HS-5 (cell line): ENCODE results near the gene DRC1.
"Not testable (repeated sequence)": the region's sequence is repeated elsewhere in the genome, so short reads cannot be mapped to it uniquely, and the experiment has no call there.

ENCODE experiments used
- DNase-seq: peaks from one replicate; pipeline ENCODE4 v3.0.0-alpha.2; 2012; ENCODE audit warnings: low read depth

Gene DRC1

DNA sequence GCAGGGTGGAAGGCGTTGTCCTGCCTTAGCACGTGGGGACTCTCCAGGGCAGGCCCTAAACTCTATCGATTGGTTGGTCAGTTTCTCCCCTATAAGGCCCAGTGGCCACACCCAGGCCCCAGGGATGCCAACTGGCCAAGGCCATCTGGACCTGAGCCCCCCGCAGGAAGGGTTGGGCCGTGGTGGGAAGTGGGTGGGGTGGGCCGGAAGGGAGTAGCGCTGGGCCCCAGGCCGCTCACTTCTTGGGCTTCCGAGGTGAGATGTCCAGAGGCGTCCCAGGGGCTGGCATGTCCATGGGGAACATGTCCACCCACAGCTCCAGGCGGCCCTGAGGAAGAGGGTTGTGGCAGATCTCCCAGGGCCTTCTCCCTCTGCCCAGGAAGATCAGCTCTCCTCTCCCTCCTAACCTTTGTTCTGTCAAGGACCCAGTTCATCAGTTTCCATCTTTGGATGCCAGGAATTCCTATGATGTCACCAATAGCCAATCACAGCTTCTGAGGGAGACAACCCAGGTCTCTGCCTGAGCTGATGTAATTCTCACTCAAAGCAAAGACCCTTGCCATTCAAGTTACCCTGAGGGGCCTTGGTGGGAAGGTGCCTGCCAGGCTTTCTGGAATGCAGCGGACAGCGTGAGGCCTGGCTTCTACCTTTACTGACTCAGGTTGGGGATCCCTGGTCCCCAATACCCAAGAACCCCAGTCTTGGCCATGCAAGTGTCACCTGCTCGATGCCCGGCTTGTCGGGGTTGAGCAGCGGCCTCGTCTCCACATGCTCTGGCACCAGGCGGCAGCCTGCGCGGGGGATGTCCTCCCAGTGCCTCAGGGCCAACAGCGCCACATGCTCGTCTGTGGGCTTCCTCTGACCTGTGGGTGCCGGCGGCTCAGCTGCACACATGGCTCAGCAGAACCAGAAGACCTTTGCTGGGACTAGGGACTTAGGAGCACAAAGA lies 61.8 kb downstream of the DRC1 start:
- no peak for DNase-seq

GRCh38 chr2:26464390-26465265 lies 62.9 kb downstream of the DRC1 start:
- DNase-seq, result no peak

GRCh38 chr2:26465266-26465925 lies 63.7 kb downstream of the DRC1 start:
- DNase-seq, result no peak

GRCh38 chr2:26465981-26466471 lies 64.3 kb downstream of the DRC1 start:
- no peak for DNase-seq

GRCh38 chr2:26466662-26467310 lies 65.1 kb downstream of the DRC1 start:
- no peak for DNase-seq

DNA sequence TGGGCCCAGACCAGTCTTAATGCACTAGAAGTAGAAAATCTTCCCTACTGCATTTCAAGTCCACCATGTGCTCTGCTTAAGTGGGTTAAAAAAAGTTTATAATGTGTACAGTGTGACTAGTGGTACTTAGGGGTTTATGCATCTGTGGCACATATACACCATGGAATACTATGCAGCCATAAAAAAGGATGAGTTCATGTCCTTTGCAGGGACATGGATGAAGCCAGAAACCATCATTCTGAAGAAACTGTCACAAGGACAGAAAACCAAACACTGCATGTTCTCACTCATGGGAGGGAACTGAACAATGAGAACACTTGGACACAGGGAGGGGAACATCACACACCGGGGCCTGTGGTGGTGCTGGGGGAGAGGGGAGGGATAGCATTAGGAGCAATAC lies 66.8 kb downstream of the DRC1 start:
- not testable (repeated sequence) for DNase-seq

GRCh38 chr2:26469092-26469710 lies 67.5 kb downstream of the DRC1 start:
- DNase-seq, result peak; percentile 14

GRCh38 chr2:26469955-26470354 lies 68.2 kb downstream of the DRC1 start:
- DNase-seq, result no peak

DNA sequence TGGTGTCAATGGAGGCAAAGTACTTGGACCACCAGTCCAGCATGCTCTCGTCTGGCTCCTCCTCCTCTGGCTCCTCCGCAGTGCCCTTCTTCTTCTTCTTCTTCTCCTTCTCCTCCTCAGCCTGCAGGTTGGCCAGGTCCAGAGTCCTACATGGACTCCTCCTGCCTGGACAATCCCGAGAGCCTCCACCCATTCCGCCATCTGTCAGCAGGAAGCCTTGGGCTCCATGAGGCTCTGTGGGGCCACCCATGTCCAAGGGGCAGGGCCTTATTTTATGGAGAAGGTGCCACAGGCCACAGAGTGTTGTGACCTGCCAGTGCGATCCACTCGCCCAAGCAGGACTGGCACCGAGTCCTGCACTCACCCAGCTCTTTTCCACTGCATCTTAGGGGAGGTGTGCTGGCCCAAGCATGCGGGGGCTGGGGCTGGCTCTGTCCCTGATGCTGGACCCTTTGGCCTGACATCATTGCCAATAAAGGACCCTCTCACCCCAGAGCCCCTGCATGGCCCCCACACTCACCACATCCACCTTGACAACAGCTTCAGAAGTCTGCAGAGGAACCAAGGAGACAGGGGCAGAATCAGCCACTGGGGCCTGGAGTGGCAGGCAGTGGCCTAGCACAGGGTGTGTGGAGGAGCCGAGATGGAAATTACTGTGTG lies 69.0 kb downstream of the DRC1 start:
- DNase-seq, result no peak

DNA sequence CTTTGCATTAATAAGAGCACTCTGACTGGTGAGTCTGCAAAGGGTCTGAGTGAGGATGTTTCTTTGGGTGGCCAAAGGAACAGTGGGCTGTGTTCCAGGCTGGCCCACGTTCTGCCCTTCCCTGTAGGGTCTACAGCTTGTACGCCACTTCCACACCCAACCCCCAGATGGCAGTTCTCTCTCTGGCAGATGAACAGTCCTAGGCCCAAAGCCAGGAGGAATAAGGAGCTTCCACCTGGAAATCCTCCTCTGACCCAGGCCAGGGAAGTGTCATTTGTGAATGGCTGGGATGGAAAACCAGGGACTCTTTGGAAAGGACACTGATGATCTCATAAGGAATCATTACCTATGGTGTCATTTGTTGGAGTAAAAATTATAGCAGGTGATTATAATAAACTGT lies 69.6 kb downstream of the DRC1 start:
- DNase-seq, result no peak

DNA sequence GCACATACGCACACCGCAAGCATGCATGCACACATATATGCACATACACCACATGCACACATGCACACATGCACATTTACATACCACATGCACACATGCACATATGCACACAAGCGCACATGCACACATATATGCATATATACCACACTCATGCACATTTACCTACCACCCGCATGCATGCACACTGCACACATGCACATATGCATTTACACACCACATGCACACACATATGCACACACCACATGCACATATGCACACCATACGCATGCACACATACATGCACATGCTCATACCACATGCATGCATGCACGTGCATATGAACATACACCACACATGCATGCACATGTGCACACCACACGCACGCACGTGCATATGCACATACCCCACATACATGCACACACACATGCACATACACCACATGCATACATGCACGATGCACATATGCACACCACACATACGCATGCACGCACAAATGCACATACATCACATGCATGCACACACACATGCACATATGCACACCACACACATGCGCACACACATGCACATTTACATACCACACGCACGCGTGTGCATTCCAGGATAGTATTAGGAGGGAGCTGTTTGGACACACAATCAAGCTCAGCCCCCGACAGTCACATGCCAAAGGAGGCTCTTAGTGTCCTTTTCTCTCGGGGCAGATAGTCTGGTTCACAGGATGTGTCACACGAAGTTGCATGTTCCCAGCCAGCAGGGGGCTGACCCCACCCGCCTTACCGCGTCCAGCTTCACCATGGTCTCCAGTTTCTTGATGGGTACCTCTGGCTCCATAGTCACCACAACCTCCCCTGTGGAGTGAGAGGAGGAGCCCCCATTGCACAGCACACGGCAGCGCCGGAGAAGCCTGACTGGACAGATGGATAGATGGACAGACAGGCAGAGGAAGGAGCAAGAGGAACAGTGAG lies 70.3 kb downstream of the DRC1 start:
- no peak for DNase-seq

- DNase-seq, result no peak
Observed at GRCh38 chr2:26472821-26473655, 71.3 kb downstream of the DRC1 start.

DNA sequence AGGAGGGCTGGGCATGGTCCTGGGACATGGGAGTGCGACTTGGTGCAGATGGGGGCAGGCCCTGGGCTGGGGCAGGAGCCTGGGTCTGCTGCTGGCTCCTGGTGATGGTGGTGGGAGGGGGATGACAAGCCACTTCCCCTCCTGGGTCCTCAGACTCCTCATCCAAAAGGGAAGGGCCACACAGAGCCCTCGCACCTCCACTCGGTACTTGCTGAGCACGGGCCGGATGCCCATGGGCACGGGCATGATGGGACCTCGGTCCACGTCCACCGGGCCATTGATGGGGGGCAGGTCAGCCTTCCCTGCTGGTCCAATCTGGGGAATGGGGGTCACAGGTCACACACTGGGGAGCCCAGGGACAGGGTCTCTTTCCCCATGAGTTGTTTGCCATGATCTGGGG lies 72.1 kb downstream of the DRC1 start:
- no peak for DNase-seq

GRCh38 chr2:26474261-26474785 lies 72.6 kb downstream of the DRC1 start:
- no peak for DNase-seq

DNA sequence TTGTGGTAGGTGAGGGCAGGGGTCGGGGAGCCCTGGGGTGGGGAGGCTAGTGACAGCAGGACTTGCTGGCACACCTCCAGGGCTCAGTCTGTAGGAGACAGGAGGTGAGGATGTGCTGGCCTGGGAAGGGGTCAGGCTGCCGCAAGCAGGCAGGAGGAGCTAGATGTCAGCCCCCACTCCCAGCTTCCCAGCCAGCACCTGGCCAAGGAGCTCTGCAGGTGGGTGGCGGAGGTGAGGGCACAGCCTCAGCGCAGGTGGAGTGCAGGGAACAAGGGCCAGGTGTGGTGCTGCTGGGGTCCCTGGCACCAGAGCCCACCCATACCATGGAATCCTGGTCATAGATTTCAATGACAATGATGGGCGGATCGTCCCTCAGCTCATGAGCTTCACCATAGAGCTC lies 73.3 kb downstream of the DRC1 start:
- DNase-seq, result no peak

- DNase-seq, result no peak
Observed at GRCh38 chr2:26475832-26476501, 74.2 kb downstream of the DRC1 start.

DNA sequence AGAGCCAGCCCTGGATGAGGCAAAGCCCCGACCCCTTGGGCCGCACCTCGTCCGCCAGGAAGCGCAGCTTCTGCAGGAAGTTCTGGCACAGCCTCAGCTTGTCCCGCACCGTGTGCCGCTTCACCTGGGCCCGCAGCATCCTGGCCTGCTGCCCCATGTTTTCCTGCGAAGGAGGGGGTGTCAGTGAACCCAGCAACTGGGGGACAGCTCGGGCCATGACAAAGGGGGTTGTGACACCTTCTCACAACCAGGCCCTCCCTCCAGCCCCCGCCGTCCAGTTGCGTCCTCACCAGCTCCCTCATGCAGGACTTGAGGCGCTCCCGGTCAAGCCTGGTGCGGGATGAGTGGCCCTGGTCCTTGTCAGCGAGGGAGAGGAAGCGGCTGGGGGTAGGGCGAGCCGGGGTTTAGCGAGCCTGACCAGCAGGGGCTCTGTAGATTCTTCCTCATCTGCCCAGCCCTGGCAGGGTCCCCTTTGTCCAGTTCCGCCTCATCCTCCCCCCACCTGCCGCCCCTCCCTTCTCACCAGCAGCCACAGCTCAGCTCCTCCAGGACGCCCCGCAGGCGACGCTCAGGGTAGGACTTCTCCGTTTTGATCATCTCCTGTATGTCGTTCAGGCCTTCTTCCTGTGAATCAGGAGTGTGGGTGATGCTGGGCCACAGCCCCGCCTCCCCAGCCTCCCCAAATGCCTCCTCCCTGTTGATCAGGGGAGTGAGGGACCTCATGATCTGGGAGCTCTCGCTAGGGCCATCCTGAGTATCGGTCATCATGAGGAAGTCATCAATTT lies 75.6 kb downstream of the DRC1 start:
- no peak for DNase-seq
